Fibroblast of lung (primary cell): ENCODE results near the gene LPIN1.

Experiments
- EZH2 ChIP-seq: IDR thresholded peaks from 2 replicates; pipeline ENCODE4 v1.5.1; 2012; ENCODE audit warnings: low read length, control low read depth, mild to moderate bottlenecking; ENCODE audit errors: missing control alignments
- TF ChIP-seq, protein P1 (sequence below), 2 donors: IDR thresholded peaks in 1 of 2; conservative IDR thresholded peaks in 1 of 2; 1 replicate in 1 of 2; 2 replicates in 1 of 2; pipeline ENCODE4 v1.5.1; 2011 to 2012; ENCODE audit warnings: low read length in 2 of 2, control low read depth in 1 of 2, inconsistent platforms in 1 of 2, low read depth in 1 of 2, mild to moderate bottlenecking in 1 of 2

DNA sequence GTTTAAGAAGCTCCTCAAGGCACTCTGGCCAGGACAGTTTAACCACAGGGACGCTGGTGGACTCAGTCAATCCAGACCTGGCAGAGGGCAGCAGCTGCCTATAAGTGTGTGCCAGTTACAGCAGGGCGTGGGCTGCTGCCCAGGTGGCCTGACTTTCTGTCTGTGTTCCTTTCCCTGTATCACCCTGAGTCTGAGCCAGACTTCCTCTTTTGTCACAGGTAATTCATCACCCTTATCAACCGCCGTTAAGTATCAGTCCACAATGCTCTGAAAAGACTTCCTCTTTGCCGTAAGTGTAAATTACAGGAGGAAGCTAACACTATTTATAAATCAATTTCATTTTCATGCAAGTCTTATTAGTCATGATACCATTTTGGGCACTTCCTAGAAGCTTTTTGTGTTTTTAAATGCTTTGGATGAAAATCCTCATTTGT, 7.0 kb downstream of the LPIN1 start:
- TF ChIP-seq, protein P1, sequence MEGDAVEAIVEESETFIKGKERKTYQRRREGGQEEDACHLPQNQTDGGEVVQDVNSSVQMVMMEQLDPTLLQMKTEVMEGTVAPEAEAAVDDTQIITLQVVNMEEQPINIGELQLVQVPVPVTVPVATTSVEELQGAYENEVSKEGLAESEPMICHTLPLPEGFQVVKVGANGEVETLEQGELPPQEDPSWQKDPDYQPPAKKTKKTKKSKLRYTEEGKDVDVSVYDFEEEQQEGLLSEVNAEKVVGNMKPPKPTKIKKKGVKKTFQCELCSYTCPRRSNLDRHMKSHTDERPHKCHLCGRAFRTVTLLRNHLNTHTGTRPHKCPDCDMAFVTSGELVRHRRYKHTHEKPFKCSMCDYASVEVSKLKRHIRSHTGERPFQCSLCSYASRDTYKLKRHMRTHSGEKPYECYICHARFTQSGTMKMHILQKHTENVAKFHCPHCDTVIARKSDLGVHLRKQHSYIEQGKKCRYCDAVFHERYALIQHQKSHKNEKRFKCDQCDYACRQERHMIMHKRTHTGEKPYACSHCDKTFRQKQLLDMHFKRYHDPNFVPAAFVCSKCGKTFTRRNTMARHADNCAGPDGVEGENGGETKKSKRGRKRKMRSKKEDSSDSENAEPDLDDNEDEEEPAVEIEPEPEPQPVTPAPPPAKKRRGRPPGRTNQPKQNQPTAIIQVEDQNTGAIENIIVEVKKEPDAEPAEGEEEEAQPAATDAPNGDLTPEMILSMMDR (conservative IDR thresholded peaks at IDR 0.05 in 1 of 2, IDR thresholded peaks at IDR 0.05 in 1 of 2; ENCODE audit: low read depth in 1 of 2, low read length in 2 of 2): no peak
- no peak for TF ChIP-seq EZH2
